Activated CD4-positive, alpha-beta T cell treated with anti-CD3 and anti-CD28 coated beads, Interleukin-2, Interleukin-4, amounts not matched to agents 100 ng/mL and 50 ng/mL, durations not matched to agents 16 hours and 8 hours (primary cell): ENCODE measurements around the gene ADGRB2.
"Not testable (repeated sequence)": the region's sequence is repeated elsewhere in the genome, so short reads cannot be mapped to it uniquely, and the experiment has no call there.

Experiments used
- DNase-seq: peaks from one replicate; pipeline ENCODE4 v3.0.0-alpha.2; 2020; ENCODE audit warnings: low spot score

ADGRB2 gene

DNA sequence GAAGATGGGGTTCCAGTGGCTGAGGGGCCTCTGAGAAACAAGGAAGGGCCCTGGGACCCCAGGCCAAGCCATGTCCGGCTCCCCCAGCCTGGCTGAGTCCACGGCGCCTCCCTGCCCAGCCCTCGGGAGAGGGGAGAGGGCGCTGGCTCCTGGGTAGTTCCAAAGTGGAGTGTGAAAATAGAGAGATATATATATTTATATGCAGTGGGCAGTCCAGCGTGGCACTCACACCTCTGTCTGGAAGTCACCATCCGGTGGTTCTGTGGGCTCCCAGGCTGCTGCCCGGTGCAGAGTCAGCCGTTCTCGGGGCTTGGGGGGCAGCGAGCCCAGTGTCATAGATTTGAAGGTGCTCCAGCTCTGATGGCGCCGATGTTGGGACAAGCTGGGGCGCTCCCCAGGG, 36.9 kb downstream of the ADGRB2 start:
- DNase-seq: no peak

DNA sequence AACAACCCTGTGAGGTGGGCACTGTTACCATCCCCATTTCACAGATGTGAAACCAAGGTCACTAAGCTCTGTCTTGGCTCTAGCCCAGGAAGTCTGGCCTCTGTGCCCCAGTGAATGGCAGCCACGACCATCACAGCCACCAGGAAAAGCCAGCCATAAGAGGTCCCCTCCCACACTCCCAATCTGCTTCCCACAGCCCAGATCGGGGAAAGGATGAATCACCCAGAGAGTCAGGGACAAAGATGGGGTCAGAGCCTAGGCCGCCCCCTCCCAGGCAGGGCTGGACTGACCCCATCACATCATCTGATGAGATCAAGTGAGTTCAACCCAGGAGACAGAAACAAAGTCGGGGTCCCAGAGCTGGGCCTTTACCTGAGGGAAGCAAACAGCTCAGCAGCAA, 37.4 kb downstream of the ADGRB2 start:
- no peak for DNase-seq

DNA sequence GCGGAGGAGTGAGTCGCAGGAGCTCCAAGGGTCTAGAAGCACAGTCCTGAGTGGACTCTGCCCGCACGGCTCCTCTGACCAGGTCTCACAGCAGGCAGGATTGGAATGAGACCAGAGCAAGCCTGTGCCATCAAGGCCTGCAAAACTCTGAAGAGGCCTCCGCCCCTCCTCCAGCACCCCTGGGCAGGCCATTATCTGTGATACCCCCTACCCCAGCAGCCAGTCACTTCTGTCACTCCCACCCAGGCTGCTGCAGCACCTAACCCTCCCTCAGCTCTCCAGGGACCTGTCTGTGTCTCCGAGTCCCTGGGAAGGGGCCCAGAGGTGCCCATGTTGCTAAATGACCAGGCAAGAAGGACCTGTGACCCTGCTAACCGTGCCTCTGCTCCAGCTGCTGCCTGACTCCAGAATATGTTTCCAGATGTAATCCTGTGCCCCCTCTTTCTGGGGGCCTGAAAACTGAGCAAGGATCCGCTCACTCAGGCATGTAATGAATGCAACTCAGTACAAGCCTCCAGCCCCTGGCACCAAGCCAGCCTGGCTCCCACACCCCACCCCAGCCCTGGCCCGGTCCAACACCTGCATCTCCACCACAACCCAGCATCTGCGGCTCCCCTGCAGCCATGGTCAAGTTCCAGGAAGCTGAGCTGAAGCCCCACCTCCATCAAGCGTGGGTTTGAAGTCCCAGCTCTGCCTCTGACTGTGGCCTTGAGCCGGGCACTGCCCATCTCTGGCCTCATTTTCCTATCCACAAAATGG, 38.2 kb downstream of the ADGRB2 start:
- DNase-seq: no peak

DNA sequence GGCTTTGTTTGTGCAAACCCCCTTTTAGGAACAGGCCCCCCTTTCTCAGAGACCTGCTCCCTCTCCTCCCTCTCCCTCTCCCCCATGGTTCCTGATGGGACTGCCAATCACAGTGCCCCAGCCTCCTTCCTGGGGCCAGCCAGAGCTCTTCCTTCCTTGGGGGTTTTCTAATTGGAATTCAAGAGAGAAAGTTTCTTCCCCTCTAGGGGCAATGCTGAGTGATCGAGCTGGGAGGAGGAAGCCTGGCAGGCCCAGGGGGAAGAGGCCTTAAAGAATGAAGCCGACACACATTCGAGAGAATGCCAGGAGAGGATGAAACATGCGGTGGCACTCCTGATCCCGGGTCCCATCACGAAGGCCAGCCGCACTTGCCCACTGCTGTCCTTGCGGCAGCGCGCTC, 39.0 kb downstream of the ADGRB2 start:
- no peak for DNase-seq

DNA sequence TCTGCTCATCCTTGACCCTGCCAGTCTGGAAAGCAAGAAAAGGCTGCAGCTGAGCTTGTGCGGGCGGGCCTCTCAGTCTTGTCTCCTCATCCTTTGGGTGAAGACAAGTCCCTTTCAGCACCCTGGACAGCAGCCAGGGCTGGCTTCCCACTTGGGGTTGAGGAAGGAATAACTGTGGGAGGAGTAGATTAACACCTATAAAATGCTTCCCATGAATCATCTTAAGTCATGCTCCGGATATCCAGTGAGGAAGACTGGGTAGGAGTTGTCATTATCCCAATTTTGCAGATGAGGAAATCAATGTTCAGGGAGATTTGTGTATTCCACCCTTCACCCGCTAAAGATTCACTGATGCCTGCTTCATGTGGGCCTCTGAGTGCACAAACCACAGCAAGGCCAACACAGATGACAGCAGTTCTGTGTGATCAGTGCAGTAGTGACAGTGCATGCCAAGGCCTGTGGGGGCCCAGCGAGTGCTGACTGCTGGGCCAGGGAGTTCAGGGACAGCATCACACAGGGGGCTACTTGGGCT, 40.2 kb downstream of the ADGRB2 start:
- peak; percentile 17 for DNase-seq

DNA sequence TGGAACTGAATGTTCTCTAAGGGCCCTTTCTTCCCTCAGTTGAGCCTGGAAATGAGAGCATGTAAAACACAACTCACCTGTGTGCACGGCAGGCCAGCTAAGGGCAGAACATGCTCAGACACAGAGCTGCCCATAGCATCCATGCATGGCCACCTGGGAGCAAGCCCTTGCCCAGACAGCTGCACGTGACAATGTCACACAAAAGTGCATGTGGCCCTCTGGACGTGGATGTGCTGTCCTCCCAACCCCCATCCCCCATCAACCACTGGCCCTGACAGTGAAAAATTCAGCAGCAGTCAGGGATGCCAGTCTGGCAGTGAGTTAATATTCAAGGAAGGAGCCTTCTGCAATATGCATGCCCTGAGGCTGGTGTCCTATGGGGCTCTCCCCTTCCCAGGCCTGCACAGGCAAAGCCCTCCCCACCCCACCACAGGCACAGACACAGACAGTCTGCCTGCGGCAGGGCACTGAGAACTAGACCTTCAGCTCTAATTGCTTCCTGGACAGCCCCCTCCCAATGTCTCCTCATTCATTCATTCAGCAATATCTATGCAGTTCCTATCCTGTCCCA, 45.7 kb downstream of the ADGRB2 start:
- DNase-seq: no peak

DNA sequence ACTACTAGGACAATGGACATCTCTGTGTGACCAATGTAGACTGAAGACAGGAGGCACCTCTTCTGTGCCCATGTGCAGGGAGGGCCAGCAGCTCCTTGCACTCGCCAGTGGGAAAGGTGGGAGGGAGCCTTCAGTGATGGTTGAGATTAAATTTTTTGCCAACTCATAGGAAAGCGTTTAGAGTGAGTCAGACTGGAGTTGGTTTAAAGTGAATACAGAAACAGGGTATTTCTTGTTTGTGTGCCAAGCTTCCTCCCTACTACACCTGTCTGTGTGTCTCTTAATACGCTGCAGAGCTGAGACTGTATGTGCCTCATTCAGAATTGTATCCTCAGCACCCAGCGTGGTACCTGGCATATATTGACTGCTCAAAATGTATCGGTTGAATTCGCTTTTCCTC, 46.8 kb downstream of the ADGRB2 start:
- no peak for DNase-seq

DNA sequence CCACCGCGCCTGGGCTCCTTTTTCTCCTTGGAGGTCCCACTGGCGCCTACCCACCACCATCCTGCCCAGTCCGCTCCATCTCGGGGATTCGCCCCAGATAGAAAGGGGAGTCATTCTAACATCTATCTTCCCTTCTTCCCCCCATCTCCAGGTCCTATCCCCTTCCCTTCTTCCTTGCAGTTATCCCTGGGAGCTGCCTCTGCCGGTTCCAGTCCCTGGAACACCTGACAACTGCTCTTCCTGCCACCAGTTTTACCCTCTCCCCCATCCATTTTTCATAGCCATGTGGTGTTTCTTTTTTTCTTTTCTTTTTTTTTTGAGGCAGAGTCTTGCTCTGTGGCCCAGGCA, 48.3 kb downstream of the ADGRB2 start:
- DNase-seq: no peak

DNA sequence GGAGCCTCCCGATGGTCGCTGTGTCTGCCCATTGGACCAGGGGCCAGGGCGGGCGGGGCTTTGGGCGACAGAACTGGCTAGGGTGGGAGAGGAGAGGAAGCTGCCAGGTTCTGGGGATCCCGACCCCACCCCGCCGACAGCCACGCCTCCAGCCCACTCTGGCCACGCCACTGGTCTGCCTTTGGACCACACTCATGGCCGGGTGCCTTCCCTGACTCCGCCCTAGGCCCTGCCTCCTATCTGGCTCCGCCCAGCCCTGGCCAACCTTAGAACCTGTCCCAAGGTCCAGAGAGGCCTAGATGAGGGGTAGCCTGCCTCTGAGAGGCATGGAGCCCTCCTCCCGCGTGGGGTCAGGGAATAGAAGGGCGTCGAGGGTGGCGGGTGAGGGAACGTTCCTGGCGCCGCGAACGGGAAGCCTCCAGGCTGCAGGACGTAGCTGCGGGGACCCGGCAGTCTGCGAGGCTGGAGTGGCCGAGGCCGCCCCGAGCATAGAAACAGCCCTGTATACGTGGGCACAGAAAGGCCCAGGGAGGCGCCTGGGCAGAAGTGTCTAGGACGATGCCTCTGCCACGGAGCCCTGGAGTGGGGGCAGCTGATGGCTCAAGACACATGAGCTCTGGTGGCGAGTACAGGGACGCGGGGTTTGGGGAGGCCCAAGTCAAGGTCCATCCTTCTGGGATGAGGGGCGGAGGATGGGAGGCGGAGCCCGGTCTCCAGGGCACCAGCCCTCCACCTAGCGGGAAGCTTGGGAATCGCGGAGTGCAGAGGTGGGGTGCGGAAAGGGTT, 48.9 kb downstream of the ADGRB2 start:
- peak; percentile 30 for DNase-seq

DNA sequence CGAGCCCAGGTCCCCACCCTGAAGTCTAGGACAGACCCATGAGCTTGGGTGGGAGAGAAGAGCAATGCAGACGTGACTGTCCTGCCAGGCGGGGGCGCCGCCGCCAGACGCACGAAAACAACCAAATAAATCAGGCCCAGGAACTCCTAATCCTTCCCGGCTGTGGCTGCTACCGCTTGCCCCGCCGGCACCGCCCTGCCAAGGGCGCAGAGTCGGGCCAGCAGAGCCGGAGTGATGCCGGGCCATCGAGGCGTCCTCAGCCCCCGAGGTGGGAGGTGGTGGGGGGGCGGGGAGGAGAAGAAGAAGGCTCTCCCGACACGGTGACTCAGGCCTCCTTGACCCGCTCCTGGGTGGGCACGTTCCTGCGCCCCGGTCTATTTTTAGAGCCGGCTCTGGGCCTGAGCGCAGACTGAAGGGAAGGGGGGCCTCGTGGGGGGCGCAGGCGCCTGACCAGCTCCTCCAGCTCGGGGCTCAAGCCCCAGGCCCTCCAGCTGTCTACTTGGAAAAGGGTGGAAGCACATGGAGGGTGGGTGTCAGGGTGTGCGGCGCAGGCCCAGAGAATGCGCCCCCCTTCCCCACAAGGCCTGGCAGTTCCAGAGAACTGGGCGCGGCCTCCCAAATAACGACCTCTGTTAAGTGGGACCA, 49.6 kb downstream of the ADGRB2 start:
- peak; percentile 19 for DNase-seq

DNA sequence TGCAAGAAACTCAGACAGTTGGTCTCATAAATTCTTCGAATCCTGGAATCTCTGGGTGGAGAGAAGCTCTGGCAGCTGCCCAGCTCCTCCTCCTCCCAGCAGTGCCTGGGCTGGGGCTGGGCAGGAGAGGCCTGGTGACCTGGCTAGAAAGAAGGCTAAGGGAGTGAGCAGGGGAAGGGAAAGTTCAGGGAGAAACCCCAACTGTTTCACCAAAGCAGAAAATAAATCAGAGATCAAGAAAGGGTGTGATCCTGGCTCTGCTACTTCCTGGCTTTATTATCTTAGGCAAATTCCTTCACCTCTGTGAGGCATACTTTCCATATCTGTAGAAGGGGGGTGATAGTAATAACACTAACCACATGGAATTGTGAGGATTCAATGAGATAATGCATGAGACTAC, 51.5 kb downstream of the ADGRB2 start:
- no peak for DNase-seq

DNA sequence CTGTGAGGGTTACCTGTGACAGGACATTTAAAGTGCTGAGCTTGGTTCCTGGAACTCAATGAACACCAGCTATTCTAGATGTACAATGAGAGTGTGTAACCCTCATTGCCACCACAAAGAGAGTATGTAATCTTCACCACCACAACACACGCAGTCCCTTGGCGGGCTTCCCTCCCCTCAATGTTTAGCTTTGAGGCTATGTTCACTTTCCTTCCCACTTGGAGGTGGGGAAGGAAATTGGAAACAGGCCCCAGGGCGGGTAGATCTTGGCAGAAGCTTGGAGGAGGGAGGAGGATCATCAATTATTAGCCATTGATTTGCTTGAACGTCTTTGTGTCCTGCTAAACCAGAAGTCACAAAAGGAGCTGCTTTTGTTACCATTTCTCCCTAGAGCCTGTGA, 52.1 kb downstream of the ADGRB2 start:
- no peak for DNase-seq

DNA sequence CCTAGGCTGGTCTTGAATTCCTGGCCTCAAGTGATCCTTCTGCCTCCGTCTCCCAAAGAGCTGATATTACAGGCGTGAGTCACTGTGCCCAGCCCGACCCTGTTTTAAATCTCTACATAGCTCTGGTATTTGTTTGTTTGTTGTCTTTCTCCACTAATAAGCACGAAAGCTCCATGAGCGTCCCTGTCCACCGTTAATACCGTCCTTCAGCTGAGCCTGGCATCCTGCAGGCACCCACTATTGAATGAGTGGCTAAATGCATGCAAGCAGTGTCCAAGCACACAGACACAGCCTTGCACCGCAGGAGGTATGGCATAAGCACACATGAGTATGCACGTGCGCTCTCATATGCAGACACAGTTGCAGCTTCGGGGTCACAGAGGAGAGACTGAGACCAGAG, 55.8 kb downstream of the ADGRB2 start:
- no peak for DNase-seq

DNA sequence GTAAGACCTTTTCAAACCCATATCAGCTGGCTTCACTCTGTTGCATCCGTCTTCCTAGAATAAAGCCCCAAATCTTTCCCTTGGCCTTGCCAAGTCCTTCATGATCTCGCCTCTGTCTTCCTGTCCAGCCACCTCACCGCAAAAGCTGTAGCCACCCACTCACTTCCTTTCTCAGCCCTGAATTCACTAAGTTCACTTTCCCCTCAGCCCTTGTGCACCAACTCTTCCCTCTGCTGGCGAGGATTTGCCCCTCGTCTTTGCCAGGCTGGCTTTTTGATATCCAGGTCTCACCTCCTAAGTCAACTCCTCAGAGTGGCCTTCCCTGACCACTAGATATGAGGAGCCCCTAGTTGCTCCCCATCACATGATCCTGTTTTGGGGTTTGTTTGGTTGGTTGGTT, 56.4 kb downstream of the ADGRB2 start:
- DNase-seq: no peak

DNA sequence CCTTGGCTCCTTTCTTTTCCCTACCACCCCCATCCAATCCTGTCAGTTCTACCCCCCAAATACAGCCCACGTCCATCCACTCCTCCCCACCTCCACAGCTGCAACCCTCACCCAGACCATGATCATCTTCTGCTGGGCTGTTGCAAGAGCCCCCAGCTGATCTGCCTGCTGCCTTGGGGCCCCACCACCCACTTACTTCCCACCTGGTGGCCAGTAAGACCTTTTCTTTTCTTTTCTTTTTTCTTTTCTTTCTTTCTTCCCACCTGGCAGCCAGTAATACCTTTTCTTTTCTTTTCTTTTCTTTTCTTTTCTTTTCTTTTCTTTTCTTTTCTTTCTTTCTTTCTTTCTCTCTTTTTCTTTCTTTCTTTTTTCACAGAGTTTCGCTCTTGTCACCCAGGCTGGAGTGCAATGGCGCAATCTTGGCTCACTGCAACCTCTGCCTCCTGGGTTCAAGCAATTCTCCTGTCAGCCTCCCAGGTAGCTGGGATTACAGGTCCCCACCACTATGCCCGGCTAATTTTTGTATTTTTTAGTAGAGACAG, 57.0 kb downstream of the ADGRB2 start:
- DNase-seq: not testable (repeated sequence)

DNA sequence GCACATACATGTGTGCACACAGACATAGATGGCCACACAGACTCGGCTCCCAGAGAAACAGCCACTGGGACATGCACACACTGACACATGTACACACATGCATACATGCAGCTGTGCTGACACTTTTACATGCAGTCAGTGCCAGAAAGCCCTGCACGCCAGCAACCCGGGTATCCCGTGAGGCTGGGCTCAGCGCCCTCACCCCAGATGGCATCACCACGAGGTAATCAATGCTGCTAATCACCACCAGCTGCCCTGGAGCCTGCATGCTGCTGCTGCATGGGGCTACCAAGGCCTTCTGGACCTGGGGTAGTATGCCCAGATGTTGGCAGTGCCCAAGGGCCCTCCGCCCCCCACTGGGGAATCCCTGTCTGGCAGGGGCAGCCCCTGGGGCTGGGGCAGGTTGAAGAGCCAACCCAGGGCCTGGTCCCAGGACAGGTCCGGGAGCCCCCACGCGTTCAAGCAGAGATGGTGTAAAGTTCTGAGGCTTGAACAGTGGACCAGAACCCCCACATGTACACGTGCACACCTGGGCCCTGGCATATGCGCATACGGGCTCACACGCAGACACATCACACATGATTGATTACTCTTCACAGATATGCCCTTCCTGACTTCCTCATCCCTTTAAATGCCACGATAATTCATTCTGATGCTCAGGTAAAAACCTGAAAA, 57.6 kb downstream of the ADGRB2 start:
- no peak for DNase-seq

DNA sequence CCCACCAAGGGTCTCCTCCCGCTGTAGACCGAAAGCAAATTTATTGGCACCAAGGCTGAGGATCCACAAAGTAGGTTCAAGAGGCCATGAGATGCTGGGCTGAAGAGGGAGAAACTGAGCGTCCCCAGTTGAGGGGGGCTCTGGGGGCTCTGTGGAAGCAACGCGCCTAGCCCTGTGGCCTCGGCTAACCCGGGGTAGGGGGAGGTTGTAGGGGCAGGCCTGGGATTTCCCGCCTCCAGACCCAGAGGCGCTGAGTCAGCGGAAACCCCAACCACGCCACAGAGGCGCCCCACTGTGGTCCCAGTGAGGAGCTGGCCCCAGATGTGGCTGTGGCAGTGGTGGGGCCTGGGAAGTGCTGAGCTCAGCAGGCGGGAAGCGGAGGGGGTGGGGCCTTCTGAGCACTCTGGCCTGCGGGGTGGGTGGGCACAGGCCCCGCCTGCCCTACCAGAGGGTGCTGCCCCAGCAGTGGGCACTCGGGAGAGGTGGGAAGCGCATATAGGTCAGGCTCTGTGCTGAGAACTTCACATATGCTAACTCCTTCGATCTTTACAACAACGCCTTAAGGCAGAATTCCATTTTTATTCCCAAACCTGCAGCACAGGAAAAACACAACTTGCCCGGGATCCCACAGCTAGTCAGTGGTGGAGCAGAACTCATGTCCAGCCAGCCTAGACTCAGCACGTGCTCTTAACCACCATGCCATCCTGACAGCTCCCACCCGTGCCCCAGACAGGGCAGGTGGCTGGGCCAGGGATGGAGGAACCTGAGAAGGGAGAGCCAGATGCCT, 58.9 kb downstream of the ADGRB2 start:
- peak; percentile 79 for DNase-seq

DNA sequence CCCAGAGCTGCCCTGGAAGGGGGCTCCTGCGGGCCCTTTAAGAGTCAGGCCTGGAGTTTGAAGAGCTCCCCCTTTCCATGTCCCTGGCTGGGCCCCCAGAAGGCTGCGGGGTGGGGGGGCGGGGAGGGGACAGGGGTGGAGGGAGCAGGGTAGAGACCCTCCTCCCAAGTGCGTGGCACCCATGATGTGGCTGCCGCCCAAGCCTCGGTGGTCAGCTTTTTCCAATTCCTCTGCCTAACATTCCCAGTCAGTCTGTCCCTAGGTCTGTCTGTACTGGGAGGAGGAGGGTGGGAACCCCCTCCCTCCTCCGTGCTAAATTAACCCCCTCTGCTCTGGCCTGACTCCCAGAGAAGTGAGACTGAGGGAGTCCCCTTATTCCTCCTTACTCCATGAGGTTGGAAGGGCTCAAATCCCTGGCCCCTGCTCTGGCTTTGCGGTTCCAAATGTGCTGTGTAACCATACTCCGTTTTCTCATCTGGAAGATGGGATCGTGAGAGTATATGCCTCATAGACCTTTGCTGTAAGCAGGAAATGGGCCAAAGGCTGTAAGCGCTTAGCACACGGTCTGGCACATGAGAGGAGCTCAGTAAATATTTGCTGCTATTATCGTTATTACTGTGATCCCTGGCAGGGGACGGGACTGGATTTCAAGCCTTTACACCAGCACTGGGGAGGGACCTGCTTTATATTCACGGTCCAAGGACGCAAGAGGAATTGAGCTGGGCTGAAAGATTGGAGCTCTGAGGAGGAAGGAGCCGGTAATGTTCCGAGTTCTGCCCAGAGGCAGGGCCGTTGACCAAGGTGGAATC, 59.7 kb downstream of the ADGRB2 start:
- DNase-seq: no peak

DNA sequence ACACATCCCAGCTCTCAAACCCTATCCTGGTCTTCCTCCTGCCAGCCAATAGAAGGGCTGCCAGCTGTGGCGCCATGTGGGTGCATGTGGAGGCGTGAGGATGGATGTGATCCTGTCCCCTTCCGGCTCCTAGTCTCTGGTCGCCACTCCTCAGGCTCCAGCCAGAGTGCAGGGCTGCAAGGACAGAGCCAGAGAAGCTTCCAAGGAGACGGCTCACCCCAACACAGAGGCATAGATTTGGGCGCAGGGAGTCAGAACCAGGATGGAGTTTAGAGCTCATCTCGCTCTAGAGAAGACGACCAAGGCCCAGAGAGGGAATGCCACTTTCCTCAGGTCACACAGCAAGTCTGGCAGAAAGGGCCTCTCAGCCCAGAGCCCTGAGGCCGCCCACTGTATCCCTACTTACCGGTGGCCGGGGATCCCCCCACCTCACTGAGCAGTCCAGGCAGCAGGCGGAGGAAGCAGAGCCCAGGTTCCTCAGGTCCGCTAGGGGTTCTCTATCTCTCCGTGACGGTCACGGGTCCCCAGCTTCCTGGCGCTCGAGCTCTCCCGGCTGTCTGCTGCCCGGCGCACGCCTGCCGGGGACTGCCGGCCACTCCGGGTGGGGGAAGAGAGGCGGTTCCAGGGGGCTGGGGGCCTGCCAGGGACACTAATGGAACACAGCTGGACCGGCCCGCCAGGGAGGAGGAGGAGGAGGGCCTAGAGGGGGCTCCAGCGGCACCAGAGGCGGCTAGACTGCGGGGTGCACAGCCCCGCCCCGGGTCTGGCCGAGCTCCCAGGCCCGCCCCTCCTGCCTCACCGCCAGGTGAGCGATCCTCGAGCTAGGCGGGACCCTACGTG, 60.5 kb downstream of the ADGRB2 start, which contains the start of gene COL16A1:
Gene COL16A1, minus strand, starts transcription at position 587 of the 840 bp plus-strand sequence. CDS start 1,824 bp downstream, outside the sequence.
- no peak for DNase-seq
